Stimulated activated CD8-positive, alpha-beta memory T cell treated with anti-CD3 and anti-CD28 coated beads, Interleukin-12 subunit alpha, Interleukin-12 subunit beta, amount 100 ng/mL, for 1 hour (primary cell): ENCODE measurements around the gene HDLBP.

ENCODE experiments used
- DNase-seq: peaks from one replicate; pipeline ENCODE4 v3.0.0-alpha.2; 2020; ENCODE audit warnings: low read depth

Gene HDLBP

GRCh38 chr2:241195506-241196130 is 119.9 kb downstream of the HDLBP start:
- DNase-seq = no peak

DNA sequence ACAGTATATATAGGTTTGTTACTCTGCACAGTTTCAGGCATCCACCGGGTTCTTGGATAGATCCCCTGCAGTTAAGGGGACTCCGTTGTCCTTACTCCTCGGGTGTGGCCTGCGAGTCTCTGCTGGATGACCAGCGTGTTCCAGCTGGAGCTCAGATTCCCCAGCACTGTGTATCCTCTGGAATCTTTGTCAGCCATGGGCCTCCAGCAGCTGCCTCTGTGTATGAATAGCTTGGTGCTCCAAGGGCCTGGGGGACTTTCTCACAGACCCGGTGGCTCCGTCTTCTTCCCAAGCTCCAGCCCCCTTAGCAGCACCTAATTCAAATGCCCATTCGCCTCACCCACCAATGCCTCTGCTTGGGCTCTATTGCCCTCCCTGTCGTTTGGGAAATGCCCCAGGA is 120.7 kb downstream of the HDLBP start:
- no peak for DNase-seq

- no peak for DNase-seq
These were observed 122.2 kb downstream of the HDLBP start for GRCh38 chr2:241193271-241193670.

GRCh38 chr2:241191081-241191480 is 124.4 kb downstream of the HDLBP start:
- no peak for DNase-seq

DNA sequence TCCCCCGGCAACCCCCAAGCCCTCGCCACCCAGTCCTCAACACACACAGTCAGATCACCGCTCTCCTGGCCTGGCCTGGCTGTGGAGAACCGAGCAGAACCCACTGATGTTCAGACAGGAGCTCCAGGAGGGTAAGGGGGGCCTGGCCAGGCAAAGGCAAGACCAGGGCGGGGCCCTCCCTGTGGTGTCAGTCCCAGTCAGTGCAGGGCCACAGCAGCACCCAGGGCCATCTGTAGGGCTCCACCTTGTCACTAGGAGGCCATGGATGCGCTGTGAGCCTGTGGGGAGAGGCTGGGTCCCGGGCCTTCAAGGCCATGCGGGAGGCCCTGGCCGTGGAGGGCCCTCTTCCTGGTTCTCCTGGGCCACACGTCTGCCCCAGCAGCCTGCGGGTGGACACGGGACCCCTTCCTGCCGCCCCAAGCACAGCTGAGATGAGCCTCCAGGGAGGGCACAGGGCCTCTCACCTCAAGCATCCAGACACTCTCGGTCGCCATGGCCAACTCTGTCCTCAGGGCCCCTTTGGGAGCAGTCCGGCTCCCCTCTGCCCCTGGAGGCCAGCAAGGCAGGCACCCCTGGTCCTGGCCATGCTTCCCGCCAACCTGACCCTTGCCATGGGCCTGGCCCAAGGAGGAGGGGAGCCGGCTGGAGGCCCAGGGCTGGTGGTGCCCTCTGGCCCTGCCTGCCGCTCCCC is 125.0 kb downstream of the HDLBP start:
- DNase-seq = no peak

GRCh38 chr2:241189856-241190201 is 125.6 kb downstream of the HDLBP start:
- DNase-seq = no peak

GRCh38 chr2:241189093-241189855 is 126.2 kb downstream of the HDLBP start:
- DNase-seq = no peak

DNA sequence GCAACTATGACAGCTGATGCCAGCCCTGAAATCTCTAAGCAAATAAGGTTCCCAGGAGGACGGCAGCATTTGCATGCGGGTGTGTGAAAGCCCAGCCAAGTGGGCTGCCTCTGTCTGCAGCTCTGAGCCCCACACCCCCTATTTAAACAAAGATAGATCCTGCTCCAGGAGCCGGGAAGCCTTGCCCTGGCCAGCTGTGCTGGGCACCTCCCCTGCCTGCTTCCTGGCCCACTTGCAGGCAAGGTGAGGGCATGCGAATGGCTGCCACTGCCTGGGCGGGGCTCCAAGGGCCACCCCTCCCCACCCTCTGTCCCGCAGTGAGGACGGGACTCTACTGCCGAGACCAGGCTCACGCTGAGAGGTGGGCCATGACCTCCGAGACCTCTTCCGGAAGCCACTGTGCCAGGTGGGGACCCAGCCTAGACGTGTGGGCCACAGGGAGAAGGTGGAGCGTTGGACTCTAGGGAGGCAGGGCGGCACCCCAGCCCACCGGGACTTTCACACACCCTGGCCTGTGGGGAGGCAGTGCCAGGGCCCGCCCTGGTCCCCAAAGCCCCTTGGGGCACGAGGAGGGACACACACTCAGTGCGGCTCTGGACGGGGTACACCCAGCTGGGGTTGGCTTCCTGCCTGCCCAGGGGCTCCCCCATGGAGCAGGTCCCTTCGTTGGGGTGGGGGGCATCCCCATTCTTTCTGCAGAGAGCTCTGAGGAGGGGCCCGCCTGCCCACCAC is 126.9 kb downstream of the HDLBP start, which contains the start of gene ANO7:
TSS of gene ANO7 (plus strand) at position 317 of the 732 bp plus-strand sequence. CDS start 1,387 bp downstream, outside the sequence.
- no peak for DNase-seq

GRCh38 chr2:241187918-241188234 is 127.6 kb downstream of the HDLBP start:
- no peak for DNase-seq

DNA sequence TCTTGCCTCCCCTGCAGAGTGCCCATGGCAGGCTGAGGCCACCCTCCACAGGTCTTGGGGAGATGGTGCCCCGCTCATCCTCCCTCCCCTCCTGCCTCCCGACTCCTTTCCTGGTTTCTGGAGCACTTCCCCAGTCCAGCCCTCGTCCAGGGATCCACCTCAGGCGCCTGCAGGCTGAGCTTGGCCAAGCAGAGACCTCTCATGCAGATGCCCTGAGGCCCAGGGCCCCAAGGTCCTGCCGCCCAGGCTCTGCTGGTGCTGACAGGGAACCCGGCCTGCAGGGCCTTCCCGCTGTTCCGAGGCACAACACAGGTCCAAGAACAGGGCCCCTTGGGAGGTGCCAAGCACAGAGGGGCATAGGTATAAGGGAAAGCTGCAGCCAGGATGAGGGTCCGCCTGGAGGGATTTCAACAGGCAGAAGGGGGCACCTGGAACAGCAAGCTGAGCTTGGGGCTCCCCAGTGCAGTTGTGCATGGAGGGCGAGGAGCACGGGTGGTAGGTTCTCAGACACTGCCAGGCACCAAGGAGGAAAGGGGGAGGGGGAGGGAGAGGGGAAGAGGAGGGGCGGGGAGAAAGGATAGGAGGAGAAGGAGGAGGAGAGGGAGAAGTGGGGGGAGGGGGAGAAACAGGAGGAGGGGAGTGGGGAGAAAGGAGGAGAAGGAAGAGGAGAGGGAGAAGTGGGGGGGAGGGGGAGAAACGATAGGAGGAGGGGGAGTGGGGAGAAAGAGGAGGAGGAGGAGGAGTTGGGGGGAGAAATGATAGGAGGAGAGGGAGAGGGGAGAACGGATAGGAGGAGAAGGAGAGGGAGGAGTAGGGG is 128.2 kb downstream of the HDLBP start:
- DNase-seq = no peak

GRCh38 chr2:241185961-241186360 is 129.5 kb downstream of the HDLBP start:
- no peak for DNase-seq

GRCh38 chr2:241184901-241185300 is 130.6 kb downstream of the HDLBP start:
- no peak for DNase-seq

GRCh38 chr2:241183221-241183620 is 132.3 kb downstream of the HDLBP start:
- DNase-seq = no peak

GRCh38 chr2:241182531-241183133 is 132.8 kb downstream of the HDLBP start:
- DNase-seq = no peak

- DNase-seq = no peak
These were observed 133.3 kb downstream of the HDLBP start for GRCh38 chr2:241182126-241182525.

DNA sequence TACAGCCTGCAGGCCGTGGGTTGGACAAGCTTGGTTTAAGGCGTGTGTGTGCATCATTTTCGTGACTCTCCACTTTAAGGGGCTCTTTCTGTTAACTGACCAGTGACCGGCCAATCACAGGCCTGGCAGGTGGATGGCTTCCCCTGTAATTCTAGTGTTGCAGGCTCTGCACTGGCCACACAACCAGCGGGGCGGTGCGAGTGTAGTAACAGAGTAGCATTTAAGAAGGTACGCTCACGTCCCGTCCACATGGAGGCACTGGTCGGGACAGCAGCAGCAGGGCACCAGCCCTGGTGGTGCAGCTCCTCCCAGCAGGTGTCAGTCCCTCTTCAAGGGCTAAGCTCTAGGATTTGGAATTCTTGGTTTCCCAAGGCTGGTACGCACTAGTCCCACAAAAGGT is 135.0 kb downstream of the HDLBP start:
- no peak for DNase-seq

DNA sequence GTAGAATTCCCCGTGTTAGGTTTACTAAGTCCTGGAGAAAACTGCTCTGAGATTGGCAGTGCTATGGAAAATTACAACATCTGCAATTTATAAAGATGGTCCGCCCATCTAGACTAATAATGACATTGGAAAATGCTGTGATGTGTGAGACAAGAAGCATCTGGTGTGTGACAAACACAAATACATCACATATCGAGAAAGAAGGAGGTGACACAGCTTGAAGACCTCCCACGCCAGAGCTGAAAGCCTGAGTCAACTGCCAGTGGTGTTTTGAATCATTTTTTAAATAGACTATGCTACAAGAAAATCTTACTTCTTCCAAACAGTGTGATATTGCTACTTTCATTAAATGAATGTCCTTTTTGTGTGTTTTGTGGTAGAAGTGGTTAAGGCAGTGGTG is 135.6 kb downstream of the HDLBP start:
- no peak for DNase-seq

DNA sequence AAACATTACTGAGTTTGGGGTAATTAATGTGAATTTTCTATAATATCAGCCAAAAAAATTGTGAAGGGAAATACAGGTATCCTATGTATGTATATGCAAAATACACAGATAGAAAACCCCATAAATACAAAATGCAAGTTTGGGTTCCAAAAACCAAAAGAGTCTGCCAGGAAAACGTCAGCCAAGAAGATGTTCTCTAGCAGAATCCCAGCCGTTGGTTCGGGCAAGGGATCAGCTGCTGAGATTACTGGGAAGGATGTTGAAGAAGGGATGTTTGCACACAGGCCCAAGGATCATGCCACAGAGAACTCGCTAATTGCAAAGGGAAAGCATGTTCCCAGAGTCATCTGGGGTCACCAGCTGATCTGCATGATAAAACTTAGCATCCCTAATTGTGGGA is 136.5 kb downstream of the HDLBP start:
- DNase-seq = no peak

DNA sequence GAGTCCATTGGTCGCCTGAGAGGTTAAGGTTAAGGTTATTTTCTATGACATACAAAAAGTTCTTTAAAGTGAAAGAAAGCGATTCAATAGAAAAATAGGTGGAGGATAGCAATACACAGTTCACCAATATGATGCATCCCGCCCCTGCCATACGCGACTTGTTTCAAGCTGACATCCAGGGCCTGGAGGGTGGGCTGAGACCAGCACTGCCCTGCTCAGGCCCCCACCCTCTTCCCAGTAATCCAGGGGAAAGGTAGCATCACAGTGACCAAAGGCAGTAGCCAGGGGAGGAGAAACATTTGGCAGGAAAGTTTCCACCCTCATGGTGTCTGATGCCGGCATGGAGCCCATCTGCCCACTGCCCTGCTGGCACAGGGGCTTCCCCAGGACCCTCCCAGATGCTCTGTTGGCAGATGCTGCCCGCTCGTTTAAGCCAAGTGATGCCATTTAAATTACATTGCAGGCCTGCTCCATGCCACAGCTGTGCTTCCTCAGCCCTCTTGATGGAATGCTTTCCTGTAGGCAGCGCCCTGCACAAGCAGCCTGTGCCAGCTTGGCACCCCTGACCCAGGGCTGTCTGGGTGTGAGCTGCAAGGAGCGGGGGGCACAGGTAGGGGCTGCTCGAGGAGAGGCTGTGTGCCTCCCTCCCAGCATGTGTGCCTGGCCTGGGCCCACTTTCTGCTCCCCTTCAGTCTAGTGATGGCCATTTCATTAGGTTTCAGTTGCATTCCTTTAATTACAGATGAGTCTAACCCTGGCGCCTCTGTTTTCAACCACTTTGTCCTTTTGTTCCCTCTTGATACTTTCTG is 137.7 kb downstream of the HDLBP start:
- no peak for DNase-seq
